T-helper 17 cell (primary cell): ENCODE measurements around the gene C19orf81. TPM values are rescaled to one million over a fixed set of nuclear protein-coding genes. Genes with fewer than 3 reads are reported as not detected.
"Not testable (repeated sequence)": the region's sequence is repeated elsewhere in the genome, so short reads cannot be mapped to it uniquely, and the experiment has no call there.

Experiments used
- ATAC-seq: fragments of 150-1000 bp; cut with Tn5 transposase; 2 replicates; pipeline ENCODE4 v1.10.0; 2021; ENCODE audit warnings: mild to moderate bottlenecking, moderate library complexity
- DNase-seq, 3 donors: peaks; one replicate each; pipeline versions ENCODE4 v3.0.0 to v3.0.0-alpha.2; 2020 to 2021
- H3K9me3 ChIP-seq: one replicate; pipeline ENCODE4 v1.7.0; 2013; ENCODE audit warnings: low read length, mild to moderate bottlenecking; ENCODE audit not compliant: control insufficient read depth, poor library complexity, severe bottlenecking
- H3K27ac Mint-ChIP-seq: one replicate; pipeline ENCODE4 v1.8.0; 2022; ENCODE audit warnings: mild to moderate bottlenecking, moderate library complexity, mixed read lengths
- H3K27me3 Mint-ChIP-seq: one replicate; pipeline ENCODE4 v1.8.0; 2022; ENCODE audit warnings: mixed read lengths
- H3K36me3 Mint-ChIP-seq: one replicate; pipeline ENCODE4 v1.8.0; 2022; ENCODE audit warnings: low read depth, mixed read lengths
- H3K4me1 Mint-ChIP-seq: one replicate; pipeline ENCODE4 v1.8.0; 2022; ENCODE audit warnings: mild to moderate bottlenecking, mixed read lengths
- H3K4me3 Mint-ChIP-seq: one replicate; pipeline ENCODE4 v1.8.0; 2022; ENCODE audit warnings: mild to moderate bottlenecking, moderate library complexity, mixed read lengths
- total RNA-seq, 4 donors: library from RNA in 2 of 4; stranded (reverse) in 2 of 4; gene quantifications; one replicate each; pipeline ENCODE4 v1.2.3 and lab custom pipeline; 2022 to 2026

The C19orf81 gene
- not detected for total RNA-seq
- total RNA-seq (lab: John Stamatoyannopoulos, UW), result 0 reads per million in 2 donors

- ATAC-seq, result no peak
- DNase-seq, result no peak
Measured at GRCh38 chr19:50649433-50650391, at the start of gene C19orf81. TSS of gene C19orf81 (plus strand) at chr19:50649445. CDS start at chr19:50649445, 0 bp downstream.

GRCh38 chr19:50601407-50602088 is 47.7 kb upstream of the C19orf81 start:
- ATAC-seq (no peak), DNase-seq (no peak)
- Mint-ChIP-seq H3K27me3 (peaks cover 64% of the 10 kb centered on the region), H3K27ac (no peak overlapping the region), H3K4me3 (no peak overlapping the region), H3K36me3 (peaks cover 9% of the 10 kb centered on the region), H3K4me1 (peaks cover 7% of the 10 kb centered on the region)
- no peaks in the 10 kb centered on the region for H3K9me3 ChIP-seq

More at GRCh38 chr19:50649433-50650391, at the start of gene C19orf81:
- H3K9me3 ChIP-seq, result no peaks in the 10 kb centered on the region
- Mint-ChIP-seq H3K27me3 (peaks cover 21% of the 10 kb centered on the region), H3K36me3 (peaks cover 4% of the 10 kb centered on the region), H3K4me1 (no peaks in the 10 kb centered on the region), H3K4me3 (no peak within 1 kb of the TSS), H3K27ac (no peak within 1 kb of the TSS)

- Mint-ChIP-seq H3K27me3 (peaks cover 66% of the 10 kb centered on the region), H3K4me1 (peaks cover 7% of the 10 kb centered on the region), H3K27ac (no peak overlapping the region), H3K4me3 (no peak overlapping the region), H3K36me3 (peaks cover 9% of the 10 kb centered on the region)
- ATAC-seq (no peak), DNase-seq (no peak)
- H3K9me3 ChIP-seq, result no peaks in the 10 kb centered on the region
Measured at GRCh38 chr19:50602089-50602422, 47.2 kb upstream of the C19orf81 start.

- no peak for DNase-seq
- H3K27me3 Mint-ChIP-seq, result peaks cover 66% of the 10 kb centered on the region
- no peak overlapping the region for H3K4me3 Mint-ChIP-seq
- peaks cover 9% of the 10 kb centered on the region for H3K36me3 Mint-ChIP-seq
- peaks cover 7% of the 10 kb centered on the region for H3K4me1 Mint-ChIP-seq
- no peaks in the 10 kb centered on the region for H3K9me3 ChIP-seq
- H3K27ac Mint-ChIP-seq, result no peak overlapping the region
- no peak for ATAC-seq
Measured at GRCh38 chr19:50602496-50602895, 46.7 kb upstream of the C19orf81 start.

GRCh38 chr19:50602935-50603334 is 46.3 kb upstream of the C19orf81 start:
- H3K9me3 ChIP-seq, result no peaks in the 10 kb centered on the region
- H3K27me3 Mint-ChIP-seq, result peaks cover 66% of the 10 kb centered on the region
- DNase-seq (no peak), ATAC-seq (no peak)
- peaks cover 7% of the 10 kb centered on the region for H3K4me1 Mint-ChIP-seq
- H3K27ac Mint-ChIP-seq, result no peak overlapping the region
- H3K4me3 Mint-ChIP-seq, result no peak overlapping the region
- peaks cover 9% of the 10 kb centered on the region for H3K36me3 Mint-ChIP-seq

- not testable (repeated sequence) for H3K27ac Mint-ChIP-seq, H3K4me1 Mint-ChIP-seq, H3K4me3 Mint-ChIP-seq, ATAC-seq, H3K9me3 ChIP-seq, H3K36me3 Mint-ChIP-seq, DNase-seq
- peaks cover 61% of the 10 kb centered on the region for H3K27me3 Mint-ChIP-seq
Measured at GRCh38 chr19:50604264-50605073, 44.8 kb upstream of the C19orf81 start.

- H3K27me3 Mint-ChIP-seq, result peaks cover 46% of the 10 kb centered on the region
- not testable (repeated sequence) for H3K4me1 Mint-ChIP-seq, H3K9me3 ChIP-seq, ATAC-seq, DNase-seq, H3K4me3 Mint-ChIP-seq, H3K27ac Mint-ChIP-seq, H3K36me3 Mint-ChIP-seq
Measured at GRCh38 chr19:50606059-50606836, 43.0 kb upstream of the C19orf81 start.

- ATAC-seq (no peak), DNase-seq (no peak)
- no peaks in the 10 kb centered on the region for H3K9me3 ChIP-seq
- Mint-ChIP-seq H3K27ac (no peak overlapping the region), H3K36me3 (peaks cover 6% of the 10 kb centered on the region), H3K27me3 (peaks cover 34% of the 10 kb centered on the region), H3K4me3 (peak overlapping the region; percentile 49), H3K4me1 (peaks cover 4% of the 10 kb centered on the region)
Measured at GRCh38 chr19:50607388-50607787, 41.9 kb upstream of the C19orf81 start.

GRCh38 chr19:50607874-50608785 is 41.1 kb upstream of the C19orf81 start:
- H3K9me3 ChIP-seq, result no peaks in the 10 kb centered on the region
- Mint-ChIP-seq H3K27ac (no peak overlapping the region), H3K4me3 (no peak overlapping the region), H3K36me3 (peaks cover 3% of the 10 kb centered on the region), H3K4me1 (no peaks in the 10 kb centered on the region), H3K27me3 (peaks cover 31% of the 10 kb centered on the region)
- ATAC-seq (peak; percentile 87), DNase-seq (peak; percentile 25 to 44 (median 41))

GRCh38 chr19:50612504-50613404 is 36.5 kb upstream of the C19orf81 start:
- not testable (repeated sequence) for H3K4me1 Mint-ChIP-seq, H3K36me3 Mint-ChIP-seq, ATAC-seq, H3K4me3 Mint-ChIP-seq, DNase-seq, H3K9me3 ChIP-seq, H3K27me3 Mint-ChIP-seq, H3K27ac Mint-ChIP-seq

GRCh38 chr19:50618379-50618778 is 30.9 kb upstream of the C19orf81 start:
- not testable (repeated sequence) for H3K4me3 Mint-ChIP-seq, H3K9me3 ChIP-seq, ATAC-seq, H3K4me1 Mint-ChIP-seq, H3K36me3 Mint-ChIP-seq, H3K27ac Mint-ChIP-seq, DNase-seq
- H3K27me3 Mint-ChIP-seq, result peaks cover 11% of the 10 kb centered on the region
